ENCODE measurements around the gene JMJD7. TPM values are rescaled to one million over a fixed set of nuclear protein-coding genes. Genes with fewer than 3 reads are reported as not detected.

Gene JMJD7
- total and polyA plus RNA-seq, 9 of the 15 experiments (the other 6 are each of a cell fraction or from before 2014, with no cell fraction given): 1.2 to 13.9 (median 6.1) TPM

DNA sequence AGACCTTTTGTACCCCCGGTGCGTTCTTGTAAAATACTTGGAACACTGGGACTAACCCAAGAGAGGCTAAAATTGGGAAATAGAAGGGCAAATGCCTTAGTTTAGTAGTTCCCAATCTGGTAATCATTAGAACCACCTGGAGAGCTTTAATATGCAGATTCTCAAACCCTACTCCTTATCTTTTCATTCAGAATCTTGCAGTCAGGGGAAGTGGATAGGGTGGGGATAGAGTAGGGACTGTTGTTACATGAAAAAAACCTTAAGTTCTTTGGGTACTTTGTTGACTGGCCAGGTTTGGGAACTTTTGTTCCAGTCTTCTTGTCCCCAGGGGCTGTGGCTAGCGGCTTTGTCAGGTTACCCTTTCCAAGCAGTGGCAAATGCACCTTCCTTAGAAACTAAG lies 37.7 kb upstream of the JMJD7 start (continued):
- TF ChIP-seq CBFA2T2 (conservative IDR thresholded peaks at IDR 0.05): peak; percentile 60
- TF ChIP-seq FOS (IDR thresholded peaks at IDR 0.05; ENCODE audit: extremely low read depth, insufficient read length): no peak
- TF ChIP-seq NFIC (IDR thresholded peaks at IDR 0.05): peak; percentile 10; the same call in 1 of the 2 replicates
- TF ChIP-seq ZNF143 (CRISPR knock-in tag; IDR thresholded peaks at IDR 0.05): no peak
- TF ChIP-seq PURB (CRISPR knock-in tag; IDR thresholded peaks at IDR 0.05; ENCODE audit: low read depth): no peak
- TF ChIP-seq, protein P1, sequence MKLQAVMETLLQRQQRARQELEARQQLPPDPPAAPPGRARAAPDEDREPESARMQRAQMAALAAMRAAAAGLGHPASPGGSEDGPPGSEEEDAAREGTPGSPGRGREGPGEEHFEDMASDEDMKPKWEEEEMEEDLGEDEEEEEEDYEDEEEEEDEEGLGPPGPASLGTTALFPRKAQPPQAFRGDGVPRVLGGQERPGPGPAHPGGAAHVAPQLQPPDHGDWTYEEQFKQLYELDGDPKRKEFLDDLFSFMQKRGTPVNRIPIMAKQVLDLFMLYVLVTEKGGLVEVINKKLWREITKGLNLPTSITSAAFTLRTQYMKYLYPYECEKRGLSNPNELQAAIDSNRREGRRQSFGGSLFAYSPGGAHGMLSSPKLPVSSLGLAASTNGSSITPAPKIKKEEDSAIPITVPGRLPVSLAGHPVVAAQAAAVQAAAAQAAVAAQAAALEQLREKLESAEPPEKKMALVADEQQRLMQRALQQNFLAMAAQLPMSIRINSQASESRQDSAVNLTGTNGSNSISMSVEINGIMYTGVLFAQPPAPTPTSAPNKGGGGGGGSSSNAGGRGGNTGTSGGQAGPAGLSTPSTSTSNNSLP (IDR thresholded peaks at IDR 0.05; ENCODE audit: borderline replicate concordance, low read depth, low read length): 0 out of 2 replicates have a peak, but pooled peaks have one; percentile 24
- TF ChIP-seq ARID1B (IDR thresholded peaks at IDR 0.05): peak; percentile 36
- TF ChIP-seq RCOR1 (IDR thresholded peaks at IDR 0.05; ENCODE audit: borderline replicate concordance in 1 of 2, low read depth in 2 of 2, low read length in 2 of 2): peak in 1 of 2 experiments; percentile 53; a peak in 1 of 4 replicates
- peak; percentile 45; the same call in 1 of the 2 replicates for TF ChIP-seq FOXM1 (IDR thresholded peaks at IDR 0.05; ENCODE audit: low read depth)
- no peak for TF ChIP-seq FOXM1 (CRISPR knock-in tag; IDR thresholded peaks at IDR 0.05; ENCODE audit: low read depth)
- no peak for TF ChIP-seq SP1 (CRISPR knock-in tag; IDR thresholded peaks at IDR 0.05)
- TF ChIP-seq EP300 (IDR thresholded peaks at IDR 0.05; ENCODE audit: low read length): peak; percentile 42; the same call in 1 of the 2 replicates
- TF ChIP-seq CBFA2T3 (IDR thresholded peaks at IDR 0.05): peak; percentile 83
- TF ChIP-seq SREBF2 (CRISPR knock-in tag; IDR thresholded peaks at IDR 0.05): no peak
- peak; percentile 55; the same call in 1 of the 2 replicates for TF ChIP-seq SPI1 (IDR thresholded peaks at IDR 0.05; ENCODE audit: borderline replicate concordance, low read depth, low read length)
- TF ChIP-seq, protein P2, sequence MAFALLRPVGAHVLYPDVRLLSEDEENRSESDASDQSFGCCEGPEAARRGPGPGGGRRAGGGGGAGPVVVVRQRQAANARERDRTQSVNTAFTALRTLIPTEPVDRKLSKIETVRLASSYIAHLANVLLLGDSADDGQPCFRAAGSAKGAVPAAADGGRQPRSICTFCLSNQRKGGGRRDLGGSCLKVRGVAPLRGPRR (CRISPR knock-in tag; IDR thresholded peaks at IDR 0.05): no peak
- 0 out of 2 replicates have a peak, but pooled peaks have one; percentile 40 for TF ChIP-seq PML (IDR thresholded peaks at IDR 0.05; ENCODE audit: low read length)
- no peak for TF ChIP-seq ZNF311 (CRISPR knock-in tag; IDR thresholded peaks at IDR 0.05)
- peak; percentile 58 to 68; a peak in 3 of 4 replicates for TF ChIP-seq KDM1A (IDR thresholded peaks at IDR 0.05)
